Measurements from ENCODE around the gene CUL1.

The CUL1 gene

GRCh38 chr7:148838905-148839304 lies 140.2 kb downstream of the CUL1 start:
- Histone ChIP-seq H3K4me3 (ENCODE audit: low read depth, low read length) (no peak overlapping the region), H3K4me2 (ENCODE audit: low read length) (no peak overlapping the region), H3K27me3 (ENCODE audit: control insufficient read depth, insufficient read depth, low read length) (no peaks in the 10 kb centered on the region), H3K36me3 (ENCODE audit: control insufficient read depth, insufficient read depth, low read length) (no peaks in the 10 kb centered on the region), H3K9ac (no peak overlapping the region), H2AFZ (no peak overlapping the region), H3K9me3 (ENCODE audit: control insufficient read depth, low read length) (no peaks in the 10 kb centered on the region), H3K4me1 (no peaks in the 10 kb centered on the region), H3K27ac (no peak overlapping the region), H3K79me2 (no peaks in the 10 kb centered on the region)
- TF ChIP-seq CTCF (IDR thresholded peaks at IDR 0.05) = no peak

GRCh38 chr7:148847815-148848734 lies 149.4 kb downstream of the CUL1 start:
- TF ChIP-seq CTCF (IDR thresholded peaks at IDR 0.05) = no peak
- Histone ChIP-seq H3K79me2 (no peaks in the 10 kb centered on the region), H3K9ac (no peak overlapping the region), H3K4me3 (ENCODE audit: low read depth, low read length) (no peak overlapping the region), H3K4me1 (no peaks in the 10 kb centered on the region), H3K36me3 (ENCODE audit: control insufficient read depth, insufficient read depth, low read length) (no peaks in the 10 kb centered on the region), H3K27me3 (ENCODE audit: control insufficient read depth, insufficient read depth, low read length) (no peaks in the 10 kb centered on the region), H3K9me3 (ENCODE audit: control insufficient read depth, low read length) (no peaks in the 10 kb centered on the region), H2AFZ (no peak overlapping the region), H3K4me2 (ENCODE audit: low read length) (no peak overlapping the region), H3K27ac (no peak overlapping the region)

- H3K4me2 ChIP-seq (ENCODE audit: low read length) = no peak overlapping the region
- H3K9ac ChIP-seq = no peak overlapping the region
- no peaks in the 10 kb centered on the region for H3K36me3 ChIP-seq (ENCODE audit: control insufficient read depth, insufficient read depth, low read length)
- H3K27me3 ChIP-seq (ENCODE audit: control insufficient read depth, insufficient read depth, low read length) = no peaks in the 10 kb centered on the region
- H3K9me3 ChIP-seq (ENCODE audit: control insufficient read depth, low read length) = no peaks in the 10 kb centered on the region
- peaks cover 2% of the 10 kb centered on the region for H3K79me2 ChIP-seq
- H3K4me3 ChIP-seq (ENCODE audit: low read depth, low read length) = no peak overlapping the region
- H2AFZ ChIP-seq = no peak overlapping the region
- H3K4me1 ChIP-seq = no peaks in the 10 kb centered on the region
- H3K27ac ChIP-seq = no peak overlapping the region
- TF ChIP-seq CTCF (IDR thresholded peaks at IDR 0.05) = no peak
Measured at GRCh38 chr7:148849393-148850098, 150.8 kb downstream of the CUL1 start.

- no peak overlapping the region for H3K9ac ChIP-seq
- H3K27me3 ChIP-seq (ENCODE audit: control insufficient read depth, insufficient read depth, low read length) = no peaks in the 10 kb centered on the region
- H3K9me3 ChIP-seq (ENCODE audit: control insufficient read depth, low read length) = no peaks in the 10 kb centered on the region
- no peak overlapping the region for H3K27ac ChIP-seq
- no peak overlapping the region for H2AFZ ChIP-seq
- H3K4me2 ChIP-seq (ENCODE audit: low read length) = no peak overlapping the region
- no peaks in the 10 kb centered on the region for H3K4me1 ChIP-seq
- peaks cover 7% of the 10 kb centered on the region for H3K79me2 ChIP-seq
- no peak overlapping the region for H3K4me3 ChIP-seq (ENCODE audit: low read depth, low read length)
- no peaks in the 10 kb centered on the region for H3K36me3 ChIP-seq (ENCODE audit: control insufficient read depth, insufficient read depth, low read length)
- TF ChIP-seq CTCF (IDR thresholded peaks at IDR 0.05) = no peak
Measured at GRCh38 chr7:148850564-148850963, 151.9 kb downstream of the CUL1 start.
